GM19324 (cell line): ENCODE measurements around the gene LPIN2.

ENCODE experiments used
- ATAC-seq: cut with Tn5 transposase; IDR thresholded peaks from one replicate; pipeline ENCODE4 v1.9.1; 2021; ENCODE audit warnings: mild to moderate bottlenecking, moderate library complexity; ENCODE audit not compliant: unreplicated experiment, low FRiP score

Gene LPIN2

DNA sequence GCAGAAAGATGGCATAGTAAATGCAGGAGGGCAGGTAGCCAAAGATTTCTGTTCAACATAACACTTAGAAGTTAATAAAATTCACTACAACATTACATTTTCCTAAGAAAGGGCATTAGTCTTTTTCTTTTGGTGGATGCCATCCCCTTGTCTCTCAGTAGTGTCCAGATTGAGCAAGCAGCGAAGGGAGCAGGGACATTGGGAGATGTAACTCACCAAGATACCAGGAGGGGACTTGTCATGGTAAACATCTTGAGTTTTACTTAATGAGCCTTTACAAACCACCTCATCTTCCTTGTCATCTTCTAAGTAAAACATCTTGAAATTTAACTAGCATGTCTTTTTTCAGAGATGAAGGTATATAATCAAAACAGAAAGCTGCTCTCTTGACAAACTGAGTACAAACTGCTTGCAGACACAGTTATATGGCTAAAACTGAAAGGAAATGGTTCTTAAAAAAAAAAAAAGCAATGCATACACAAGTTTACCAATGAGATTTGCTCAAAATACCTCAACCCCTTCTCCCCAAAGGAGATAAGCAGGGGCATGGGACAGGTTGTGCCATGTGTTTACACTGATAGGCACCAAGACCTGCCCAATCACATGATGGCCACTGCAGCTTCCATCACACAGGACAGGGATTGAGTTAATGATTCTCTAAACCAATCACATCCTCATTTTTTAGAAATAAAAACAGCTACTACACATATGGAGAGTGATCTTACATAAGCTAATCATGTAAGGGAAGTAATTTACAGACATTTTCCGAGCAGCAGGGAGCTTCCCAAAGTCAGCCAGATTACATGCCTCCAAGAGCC is 30.3 kb downstream of the LPIN2 start:
- no peak for ATAC-seq

DNA sequence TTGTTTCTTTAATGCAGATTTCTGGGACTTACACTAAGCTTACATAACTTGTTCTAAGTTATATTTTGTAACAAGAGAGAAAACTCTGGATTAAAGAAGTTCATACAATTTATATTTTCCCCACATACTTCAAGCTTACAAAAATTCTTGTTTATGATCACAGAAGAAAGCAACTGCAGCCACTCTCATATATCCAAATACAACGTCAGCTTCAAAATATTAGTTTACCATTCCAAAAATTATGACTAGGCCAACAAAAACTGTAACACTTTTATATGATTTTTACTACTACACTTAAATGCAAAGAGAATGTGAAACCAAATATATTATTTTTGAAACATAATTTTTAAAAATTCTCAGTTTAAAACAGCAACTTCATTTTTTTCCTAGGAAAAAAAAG is 30.9 kb downstream of the LPIN2 start:
- no peak for ATAC-seq

DNA sequence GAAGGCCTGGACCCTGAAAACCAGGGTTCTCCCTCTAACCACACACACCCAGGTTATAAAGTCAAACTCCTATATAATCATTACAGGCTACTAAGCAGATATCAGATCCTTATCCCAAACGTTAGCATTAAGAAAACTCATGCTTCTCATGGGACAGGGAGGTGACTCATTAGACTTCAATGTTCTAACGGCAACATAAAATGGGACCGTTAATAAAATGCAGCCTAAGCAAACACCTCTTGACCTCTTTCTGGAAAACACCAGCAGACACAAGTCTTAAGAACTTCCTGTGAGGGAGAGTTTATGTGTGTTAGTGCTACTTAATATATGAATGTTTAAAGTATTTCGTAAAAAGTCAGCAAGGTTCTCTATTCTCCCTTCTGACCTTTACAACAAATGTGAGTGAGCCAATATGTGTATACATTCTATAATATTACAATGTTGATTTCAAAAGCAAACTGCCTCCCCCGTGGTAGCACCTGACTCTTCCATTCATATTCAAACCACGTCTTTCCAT is 31.7 kb downstream of the LPIN2 start:
- no peak for ATAC-seq

DNA sequence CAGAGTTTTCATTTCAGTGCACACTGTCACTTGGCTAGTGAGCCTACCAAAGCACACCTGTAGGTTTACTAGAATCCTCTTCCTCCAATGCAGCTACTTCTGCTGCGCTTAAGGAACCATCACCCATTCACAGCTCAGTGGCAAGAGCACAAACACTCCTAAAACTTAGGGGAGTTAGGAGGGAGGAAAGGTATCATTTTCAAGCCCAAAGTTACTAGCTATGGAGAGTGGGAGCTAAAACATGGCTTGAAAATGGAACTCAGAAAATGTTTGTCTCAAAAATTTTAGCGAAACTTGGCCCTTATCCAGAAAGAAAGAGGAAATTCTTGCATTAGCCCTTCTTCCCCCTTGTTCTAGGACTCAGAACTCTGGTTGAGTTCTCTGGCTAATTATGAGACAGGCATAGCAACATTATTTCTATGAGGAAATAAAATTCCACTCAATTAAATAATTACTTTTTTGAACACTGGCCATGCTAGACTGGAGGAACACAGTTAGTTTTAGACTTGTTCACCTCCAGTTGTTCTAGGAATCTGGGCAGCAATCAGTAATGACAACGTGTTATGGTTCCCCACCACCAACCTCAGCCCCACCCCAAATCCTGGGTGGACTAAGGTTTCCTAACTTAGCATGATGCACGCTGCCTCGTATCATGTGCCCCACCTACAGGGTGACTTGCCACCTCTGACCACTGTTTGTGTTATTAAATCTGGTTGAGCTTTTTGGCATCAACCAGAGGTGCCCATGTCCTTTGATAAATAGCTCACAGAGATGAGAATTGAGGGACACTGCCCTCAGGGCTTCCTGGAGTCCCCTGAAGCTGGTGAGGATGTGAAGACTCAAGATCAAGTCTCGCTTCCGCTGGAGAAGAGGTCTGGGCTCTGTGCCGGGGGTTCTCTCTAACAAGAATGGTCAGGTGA is 32.8 kb downstream of the LPIN2 start:
- ATAC-seq = peak; percentile 43

DNA sequence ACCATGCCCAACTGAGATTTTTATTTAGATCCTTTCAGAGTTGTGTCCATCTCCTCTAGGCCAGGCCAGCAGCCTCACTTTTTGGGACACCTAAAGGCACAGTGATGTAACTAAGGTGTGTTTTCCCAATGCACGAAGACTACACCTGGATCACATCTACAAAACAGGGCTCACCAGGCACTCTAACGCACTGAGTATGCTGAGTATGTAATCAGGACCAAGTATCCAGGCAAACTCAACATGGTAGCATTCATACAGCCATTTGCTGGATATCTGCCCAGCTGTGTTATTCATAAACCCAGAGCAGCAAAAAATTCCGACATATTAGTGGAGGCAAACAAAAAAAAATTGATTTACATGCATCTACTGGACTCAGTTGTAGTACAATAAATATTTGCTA is 33.8 kb downstream of the LPIN2 start:
- no peak for ATAC-seq

DNA sequence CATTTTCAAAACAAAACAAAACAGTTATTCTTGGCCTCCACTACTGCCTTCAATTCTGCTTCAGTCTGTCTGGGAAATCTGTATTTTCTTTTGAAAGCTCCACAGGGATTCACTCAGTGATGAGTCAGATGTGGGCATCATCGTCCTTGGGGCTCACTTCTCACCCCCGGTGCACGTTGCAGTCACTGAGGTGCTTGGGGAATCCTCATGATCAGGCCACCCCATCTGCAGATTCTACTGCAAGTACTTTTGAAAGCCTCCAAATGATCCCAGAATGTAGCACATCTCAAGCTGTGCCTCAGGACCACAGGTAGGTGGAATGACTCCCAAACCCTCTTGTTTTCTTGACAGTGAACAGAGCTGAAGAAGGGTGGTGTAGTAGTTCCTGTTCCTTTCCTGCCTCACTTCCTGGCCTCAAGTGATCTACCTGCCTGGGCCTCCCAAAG is 34.3 kb downstream of the LPIN2 start:
- no peak for ATAC-seq

DNA sequence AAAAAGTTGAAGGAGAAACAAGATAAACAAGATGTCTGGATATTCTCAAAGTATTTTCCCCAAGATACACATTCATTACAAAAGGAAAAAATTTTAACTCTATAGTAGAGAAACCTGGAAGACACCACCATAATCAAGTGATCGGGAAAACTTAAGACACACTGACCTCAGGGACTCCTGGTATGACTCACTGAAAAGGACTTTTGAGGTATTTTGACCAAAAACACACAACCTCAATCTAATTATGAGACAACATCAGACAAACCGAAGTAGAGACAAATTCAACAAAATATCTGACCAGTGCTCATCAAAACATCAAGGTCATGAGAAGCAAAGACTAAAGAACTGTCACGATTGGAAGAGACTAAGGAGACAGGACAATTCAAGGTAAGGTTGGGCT is 34.7 kb downstream of the LPIN2 start:
- no peak for ATAC-seq

DNA sequence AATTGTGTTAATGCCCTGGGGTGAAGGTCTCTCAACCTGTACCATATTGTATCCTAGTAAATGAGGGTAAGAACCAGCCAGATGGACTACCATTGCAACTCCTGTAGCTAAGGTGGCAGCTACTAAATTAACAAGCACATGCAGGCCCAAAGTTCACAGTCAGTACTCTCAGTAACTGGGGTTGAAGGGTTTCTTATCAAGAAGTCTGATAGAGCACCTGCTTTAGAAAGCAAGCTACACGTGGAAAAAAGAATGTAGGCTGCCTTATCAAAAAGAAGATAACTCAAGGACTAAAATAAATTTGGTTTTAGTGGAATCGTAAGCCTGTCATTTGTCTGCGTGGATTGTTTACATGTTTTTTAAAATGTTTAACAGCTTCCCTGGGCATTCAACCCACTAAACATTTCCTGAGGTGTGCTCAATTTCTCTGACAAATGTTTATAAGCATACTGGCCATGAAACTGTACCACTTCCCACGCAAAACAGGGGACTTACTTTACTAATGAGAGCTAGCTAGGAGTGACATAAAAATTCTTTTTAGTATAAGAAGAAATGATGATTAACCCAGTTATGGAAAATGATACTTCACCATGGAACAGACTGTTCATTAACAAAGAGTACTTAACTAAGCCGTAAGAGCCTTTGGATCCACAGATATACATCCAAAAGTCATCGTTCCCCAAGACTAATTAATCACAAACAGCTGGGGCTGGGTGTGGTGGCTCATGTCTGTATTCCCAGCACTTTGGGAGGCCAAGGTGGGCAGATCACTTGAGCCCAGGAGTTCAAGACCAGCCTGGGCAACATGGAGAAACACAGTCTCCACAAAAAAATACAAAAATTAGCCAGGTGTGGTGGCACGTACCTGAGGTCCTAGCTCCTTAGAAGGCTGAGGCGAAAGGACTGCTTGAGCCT is 36.5 kb downstream of the LPIN2 start:
- no peak for ATAC-seq

DNA sequence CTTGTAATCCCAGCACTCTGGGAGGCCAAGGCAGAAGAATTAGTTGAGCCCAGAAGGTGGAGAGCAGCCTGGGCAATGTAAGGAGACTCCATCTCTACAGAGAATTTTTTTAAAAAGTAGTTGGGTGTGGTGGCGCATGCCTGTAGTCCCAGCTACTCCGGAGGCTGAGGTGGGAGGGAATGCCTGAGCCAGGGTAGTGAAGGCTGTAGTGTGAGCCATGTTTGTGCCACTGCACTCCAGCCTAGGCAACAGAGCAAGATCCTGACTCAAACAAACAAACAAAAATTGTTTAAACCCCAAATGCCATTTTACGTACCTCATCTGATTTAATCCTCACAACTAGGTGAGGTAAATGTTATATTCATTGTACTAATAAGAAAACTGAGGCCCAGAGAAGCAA is 38.2 kb downstream of the LPIN2 start:
- ATAC-seq = no peak

DNA sequence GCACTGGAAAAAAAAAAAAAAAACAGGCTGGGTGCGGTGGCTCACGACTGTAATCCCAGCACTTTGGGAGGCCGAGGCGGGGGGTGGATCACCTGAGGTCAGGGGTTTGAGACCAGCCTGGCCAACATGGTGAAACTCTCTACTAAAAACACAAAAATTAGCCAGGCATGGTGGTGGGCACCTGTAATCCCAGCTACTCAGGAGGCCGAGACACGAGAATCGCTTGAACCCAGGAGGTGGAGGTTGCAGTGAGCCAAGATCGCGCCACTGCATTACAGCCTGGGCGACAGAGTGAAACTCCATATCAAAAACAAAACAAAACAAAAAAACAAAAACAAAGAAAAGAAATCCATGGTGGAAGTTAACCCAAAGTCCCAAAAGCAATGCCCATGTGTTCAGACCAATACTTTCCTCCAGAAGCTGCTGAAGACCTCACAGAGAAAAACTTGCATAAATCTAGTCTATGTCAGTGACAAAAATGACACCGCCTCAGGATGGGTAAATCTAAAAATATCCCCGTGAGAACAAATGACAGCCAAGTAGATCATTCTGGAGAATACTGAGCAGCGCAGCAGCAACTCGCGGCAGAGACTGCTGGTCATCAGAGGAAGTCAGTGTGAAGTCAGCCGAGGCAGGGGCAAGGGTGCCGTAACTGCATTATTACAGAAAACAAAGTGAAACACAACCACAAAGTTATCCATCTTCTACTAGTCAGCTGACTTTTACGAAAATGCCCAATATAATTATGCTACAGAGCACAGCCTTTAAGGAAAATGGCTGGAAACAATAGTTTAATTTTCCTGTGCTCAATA is 41.0 kb downstream of the LPIN2 start:
- ATAC-seq = peak; percentile 77

DNA sequence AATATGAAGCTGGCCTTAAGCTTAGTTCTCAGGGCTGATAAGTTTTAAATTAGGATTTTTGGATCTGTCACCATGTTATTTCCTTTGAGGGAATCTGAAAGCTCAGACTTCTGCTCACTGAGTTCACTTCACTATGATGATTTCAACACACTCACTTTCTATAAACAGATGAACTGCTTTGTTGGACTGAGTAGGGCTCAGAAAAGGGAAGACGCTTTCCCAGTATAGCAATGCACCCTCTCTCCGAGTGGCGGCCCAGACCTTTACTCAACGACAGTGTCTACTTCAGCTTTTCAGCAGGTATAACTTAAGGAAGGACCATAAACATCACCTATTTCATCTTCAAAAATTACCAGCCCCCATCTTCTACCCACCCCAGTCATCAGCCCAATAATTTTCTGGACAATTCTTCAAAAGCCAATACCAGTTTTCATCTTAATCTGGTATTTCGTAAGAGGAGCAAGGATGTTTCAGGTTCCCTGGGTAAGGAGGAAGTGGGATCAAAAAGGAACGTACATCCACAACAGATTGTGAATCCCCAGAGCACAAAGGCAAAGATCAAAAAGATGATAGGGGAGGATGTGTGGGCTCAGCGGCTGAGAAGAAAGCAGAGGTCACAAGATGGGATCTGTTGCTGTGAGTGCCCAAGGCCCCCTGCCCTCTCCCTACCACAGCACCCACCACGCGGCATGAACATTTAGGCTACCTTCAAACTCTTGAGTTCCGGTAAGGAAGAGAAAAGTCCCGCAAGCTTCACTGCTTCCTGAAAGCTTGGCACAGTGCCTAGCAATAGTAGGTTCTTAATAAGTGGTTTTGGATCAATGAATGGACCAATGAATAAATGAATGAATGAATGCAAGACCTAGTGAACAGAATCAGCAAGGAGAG is 41.9 kb downstream of the LPIN2 start:
- ATAC-seq = no peak

DNA sequence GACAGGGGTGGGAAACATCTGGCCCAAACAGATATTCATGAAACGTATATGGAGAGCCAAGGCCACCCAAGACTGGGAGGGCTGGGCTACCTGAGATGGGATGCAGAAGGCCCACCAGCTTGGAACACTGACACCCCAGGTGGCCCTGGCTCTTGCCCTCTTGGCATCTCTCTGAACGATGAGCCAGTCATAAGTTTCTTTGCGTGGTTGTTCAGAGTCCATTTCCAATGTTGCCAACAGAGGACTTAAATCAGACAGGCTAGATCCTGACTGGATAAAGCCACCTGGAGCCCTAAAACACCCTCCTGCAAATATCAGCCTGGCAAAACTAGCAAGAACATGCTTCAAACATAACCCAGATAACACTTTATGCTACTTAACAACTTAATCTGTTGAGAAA is 42.6 kb downstream of the LPIN2 start:
- no peak for ATAC-seq

DNA sequence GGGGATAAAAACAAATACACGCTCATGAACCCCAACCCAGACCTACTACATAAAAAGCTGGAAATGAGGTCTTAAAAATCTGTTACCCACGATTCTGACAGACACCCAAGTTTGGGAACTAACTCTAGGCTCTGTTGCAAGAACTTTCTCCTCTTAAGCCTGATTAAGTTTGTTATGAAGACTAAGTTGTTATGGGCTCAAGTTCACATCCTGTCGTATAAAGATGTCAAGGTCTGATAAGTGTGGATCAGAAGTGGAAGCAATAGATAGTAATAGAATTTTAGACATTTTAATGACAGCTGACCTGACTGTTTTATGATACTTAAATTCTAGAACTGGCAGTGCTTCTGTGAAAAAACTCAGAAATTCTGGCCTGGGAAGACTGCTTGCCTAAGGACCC is 43.2 kb downstream of the LPIN2 start:
- no peak for ATAC-seq

DNA sequence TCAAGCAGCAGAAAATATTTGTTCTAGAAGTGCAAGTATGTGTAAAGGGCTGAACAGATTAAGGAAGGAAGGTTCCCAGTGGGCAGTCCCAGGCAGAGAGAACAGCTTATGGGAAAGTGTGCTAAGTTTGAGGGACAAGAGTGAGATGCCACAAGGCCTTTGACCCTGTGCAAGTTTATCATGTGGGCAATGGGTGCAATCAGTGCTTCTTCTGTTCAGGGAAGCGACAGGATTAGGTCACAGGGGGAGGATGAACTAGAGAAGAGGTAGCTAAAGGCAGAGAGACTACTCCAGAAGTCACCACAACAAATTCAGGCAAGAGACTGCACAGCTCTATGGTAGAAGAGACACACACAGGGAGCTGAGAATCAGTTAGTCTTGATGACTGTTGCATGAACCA is 44.3 kb downstream of the LPIN2 start:
- ATAC-seq = no peak

DNA sequence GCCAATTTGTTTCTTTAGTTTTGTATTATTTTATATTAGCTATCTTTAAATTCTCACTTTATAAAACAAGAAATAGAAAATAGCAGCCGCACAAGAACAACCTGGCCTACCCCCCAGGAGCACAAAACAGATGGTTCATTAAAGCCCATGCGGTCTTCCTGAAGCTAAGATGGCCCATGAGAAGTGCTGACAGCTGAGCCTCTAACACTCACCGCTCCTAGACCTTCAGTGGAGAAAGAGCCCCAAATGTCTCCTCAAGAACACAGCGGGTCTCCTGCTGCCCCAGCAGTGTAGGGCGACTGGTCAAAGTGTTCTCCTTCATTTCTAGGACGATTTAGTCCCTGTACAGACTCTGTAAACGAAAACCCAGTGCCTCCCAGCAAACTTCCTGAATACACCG is 45.1 kb downstream of the LPIN2 start:
- no peak for ATAC-seq

DNA sequence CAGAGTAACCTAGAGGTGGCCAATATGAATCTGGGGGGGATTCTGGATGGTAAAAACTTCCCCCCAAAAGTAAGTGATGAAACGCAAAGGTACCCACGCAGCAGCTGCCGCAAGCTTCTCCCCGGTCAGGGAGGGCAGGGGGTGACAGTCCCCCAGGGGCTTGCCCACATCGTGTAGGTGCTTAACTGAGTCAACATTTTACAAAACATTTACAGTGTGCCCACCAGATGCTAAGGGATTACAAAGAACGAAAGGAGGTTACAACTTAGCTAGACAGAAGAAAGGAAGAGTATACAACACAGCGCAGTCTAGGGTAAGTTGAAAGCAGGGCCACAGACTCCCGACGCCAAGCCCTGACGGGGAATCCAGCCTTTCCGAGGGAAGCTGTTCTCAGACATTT is 45.6 kb downstream of the LPIN2 start:
- ATAC-seq = no peak

DNA sequence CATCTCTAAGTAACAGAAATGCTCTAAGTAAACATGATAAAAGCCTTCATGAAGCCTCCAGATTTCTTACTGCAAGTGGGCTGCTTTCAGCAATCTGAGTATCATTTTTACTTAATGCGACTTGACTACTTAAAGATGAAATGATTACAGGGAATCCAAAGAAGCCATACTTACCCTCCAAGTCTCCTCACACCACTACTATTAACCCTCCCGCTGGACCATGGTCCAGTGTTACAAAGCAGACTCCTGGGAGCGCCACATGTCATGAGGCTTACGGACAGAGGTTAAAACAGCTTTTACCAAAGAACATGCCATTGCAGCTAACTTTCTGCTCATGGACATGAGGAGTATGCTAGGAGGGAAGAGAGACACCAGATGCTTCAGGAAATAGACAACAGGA is 46.4 kb downstream of the LPIN2 start:
- no peak for ATAC-seq

DNA sequence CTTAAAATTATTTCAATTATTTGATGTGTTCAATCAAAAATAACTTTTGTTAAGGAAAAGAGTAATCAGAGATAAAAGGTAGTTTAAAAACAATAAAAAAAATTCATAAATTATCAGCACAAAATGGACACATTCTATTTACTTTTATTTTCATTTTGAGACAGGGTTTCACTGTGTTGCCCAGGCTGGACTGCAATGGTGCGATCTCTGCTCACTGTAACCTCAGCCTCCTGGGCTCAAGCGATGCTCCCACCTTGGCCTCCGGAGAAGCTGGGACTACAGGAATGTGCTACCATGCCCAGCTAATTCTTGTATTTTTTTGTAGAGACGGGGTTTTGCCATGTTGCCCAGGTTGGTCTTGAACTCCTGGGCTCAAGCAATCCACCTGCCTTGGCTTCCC is 47.1 kb downstream of the LPIN2 start:
- ATAC-seq = no peak
